Measurements from ENCODE around the gene FH.

- no peak for TF ChIP-seq CTCF (IDR thresholded peaks at IDR 0.05; ENCODE audit: low read depth, low read length)
- no peak for TF ChIP-seq EZH2phosphoT487 (IDR thresholded peaks at IDR 0.05; ENCODE audit: low read depth)
Measured at GRCh38 chr1:241456743-241457142, 62.8 kb downstream of the FH start.

Data from OCI-LY3 (cell line).